HCT116 (cell line): Measurements from ENCODE around the gene CARD10. TPM values are rescaled to one million over a fixed set of nuclear protein-coding genes. Genes with fewer than 3 reads are reported as not detected.
A peak's percentile ranks its signal among the peaks of the same experiment; 100 is the strongest.

Experiments
- ATAC-seq: fragments of 200-7000 bp; cut with Tn5 transposase; 2 replicates; pipeline ENCODE4 v1.9.1; 2020; ENCODE audit warnings: mild to moderate bottlenecking, moderate library complexity
- BruUV-seq: library from RNA; stranded (reverse); fragments of 400-500 nt; replicated peaks from 2 replicates; lab custom pipeline; 2021; lab: Mats Ljungman, UMichigan
- CTCF ChIA-PET: fragments of 300-600 bp; sonication (Branson Sonifier 250); formaldehyde crosslinking; loops from one replicate; lab custom pipeline; 2021; ENCODE audit warnings: antibody characterized with exemption; lab: Charles Lee
- POLR2A ChIA-PET: fragments of 300-600, 350-600 bp; sonication (Branson Sonifier 250); formaldehyde crosslinking; loops from one replicate; lab custom pipeline; 2021; ENCODE audit warnings: antibody characterized with exemption; lab: Charles Lee
- RAD21 ChIA-PET, 2 experiments: fragments of 300-600 bp; sonication (Branson Sonifier 250); formaldehyde crosslinking; loops; one replicate each; lab custom pipeline; 2023; ENCODE audit warnings: low total read pairs in 2 of 2; ENCODE audit not compliant: uncharacterized antibody in 2 of 2, unreplicated experiment in 2 of 2, low non-redundant PET in 1 of 2; lab: Charles Lee
- DNase-seq: peaks from one replicate; pipeline ENCODE4 v3.0.0-alpha.2; 2010; ENCODE audit warnings: low read depth, low spot score
- H2AFZ ChIP-seq: fragments of 200-600 bp; shearing (Covaris generic), sonication (generic); 2 replicates; pipeline ENCODE4 v1.6.1; 2017; ENCODE audit warnings: low read depth, mixed run types, mixed read lengths, antibody characterized with exemption, low read length; ENCODE audit not compliant: poor library complexity, severe bottlenecking
- H3K27ac ChIP-seq: 2 replicates; pipeline ENCODE4 v1.5.1; 2012; ENCODE audit warnings: low read depth, low read length
- H3K27me3 ChIP-seq: fragments of 200-600 bp; sonication (generic); 2 replicates; pipeline ENCODE4 v1.6.1; 2016; ENCODE audit warnings: mixed run types, low read length, mixed read lengths; ENCODE audit not compliant: insufficient read depth
- H3K36me3 ChIP-seq, 2 experiments: fragments of 200-500 bp in 1 of 2; fragments of 200-600 bp in 1 of 2; sonication (Bioruptor generic) in 1 of 2; sonication (generic) in 1 of 2; 2 replicates each; pipeline versions ENCODE4 v1.5.1 to v1.6.1; 2014 to 2016; ENCODE audit warnings: low read length in 2 of 2, inconsistent platforms in 1 of 2, mixed read lengths in 1 of 2, mixed run types in 1 of 2; ENCODE audit not compliant: insufficient read depth in 2 of 2, control insufficient read depth in 1 of 2
- H3K4me1 ChIP-seq, 2 experiments: fragments of 200-600 bp in 1 of 2; sonication (generic) in 1 of 2; 2 replicates each; pipeline versions ENCODE4 v1.5.1 to v1.6.1; 2012 to 2017; ENCODE audit warnings: low read length in 2 of 2, inconsistent platforms in 1 of 2, mild to moderate bottlenecking in 1 of 2, mixed read lengths in 1 of 2, mixed run types in 1 of 2, moderate library complexity in 1 of 2; ENCODE audit not compliant: insufficient read depth in 2 of 2, control insufficient read depth in 1 of 2
- H3K4me2 ChIP-seq: fragments of 200-600 bp; sonication (generic); 2 replicates; pipeline ENCODE4 v1.6.1; 2017; ENCODE audit warnings: mixed run types, low read length, mixed read lengths
- H3K4me3 ChIP-seq, 2 experiments: fragments of 200-600 bp in 1 of 2; sonication (generic) in 1 of 2; replicated peaks in 1 of 2; 2 replicates each; pipeline ENCODE4 v1.5.1; 2011 to 2016; ENCODE audit warnings: low read length in 2 of 2, control low read depth in 1 of 2, low read depth in 1 of 2, mild to moderate bottlenecking in 1 of 2, mixed read lengths in 1 of 2, mixed run types in 1 of 2
- H3K79me2 ChIP-seq: fragments of 200-600 bp; sonication (generic); 2 replicates; pipeline ENCODE4 v1.6.1; 2017; ENCODE audit warnings: mild to moderate bottlenecking, mixed run types, low read length, moderate library complexity, mixed read lengths; ENCODE audit not compliant: insufficient read depth
- H3K9ac ChIP-seq: fragments of 200-600 bp; sonication (generic); 2 replicates; pipeline ENCODE4 v1.6.1; 2016; ENCODE audit warnings: low read length, mixed read lengths
- H3K9me2 ChIP-seq: fragments of 200-600 bp; sonication (generic), shearing (Covaris generic); 2 replicates; pipeline ENCODE4 v1.6.1; 2017; ENCODE audit warnings: mixed run types, mild to moderate bottlenecking, moderate library complexity; ENCODE audit not compliant: insufficient read depth
- H3K9me3 ChIP-seq, 2 experiments: fragments of 200-500 bp in 1 of 2; fragments of 200-600 bp in 1 of 2; sonication (Bioruptor generic) in 1 of 2; sonication (generic) in 1 of 2; 2 replicates each; pipeline ENCODE4 v1.6.1; 2014 to 2017; ENCODE audit warnings: low read length in 2 of 2, mixed read lengths in 2 of 2, inconsistent platforms in 1 of 2, low read depth in 1 of 2, mild to moderate bottlenecking in 1 of 2, mixed run types in 1 of 2, moderate library complexity in 1 of 2; ENCODE audit not compliant: control insufficient read depth in 1 of 2, insufficient read depth in 1 of 2
- H4K20me1 ChIP-seq: fragments of 200-600 bp; sonication (generic), shearing (Covaris generic); 2 replicates; pipeline ENCODE4 v1.6.1; 2017; ENCODE audit warnings: mixed run types, mild to moderate bottlenecking, moderate library complexity; ENCODE audit not compliant: insufficient read depth
- CBX3 ChIP-seq: IDR thresholded peaks from 2 replicates; pipeline ENCODE4 v1.6.1; 2012; ENCODE audit warnings: low read depth
- CEBPB ChIP-seq: IDR thresholded peaks from 2 replicates; pipeline ENCODE4 v1.6.1; 2012; ENCODE audit warnings: low read depth
- CTCF ChIP-seq, 3 experiments: fragments of 200-600 bp in 1 of 3; sonication (generic) in 1 of 3; IDR thresholded peaks in 2 of 3; conservative IDR thresholded peaks in 1 of 3; 2 replicates each; pipeline ENCODE4 v1.5.1; 2012 to 2017; ENCODE audit warnings: low read depth in 2 of 3, low read length in 2 of 3, antibody characterized with exemption in 1 of 3, borderline replicate concordance in 1 of 3, control low read depth in 1 of 3, mild to moderate bottlenecking in 1 of 3, mixed read lengths in 1 of 3, mixed run types in 1 of 3, moderate library complexity in 1 of 3; ENCODE audit not compliant: insufficient read depth in 1 of 3
- EGR1 ChIP-seq: IDR thresholded peaks from 2 replicates; pipeline ENCODE4 v1.6.1; 2012; ENCODE audit warnings: low read depth
- JUND ChIP-seq: IDR thresholded peaks from 2 replicates; pipeline ENCODE4 v1.6.1; 2012
- RAD21 ChIP-seq: IDR thresholded peaks from 2 replicates; pipeline ENCODE4 v1.6.1; 2012; ENCODE audit warnings: low read depth, mild to moderate bottlenecking
- REST ChIP-seq: IDR thresholded peaks from 2 replicates; pipeline ENCODE4 v1.6.1; 2012; ENCODE audit warnings: low read depth
- SIN3A ChIP-seq: IDR thresholded peaks from 2 replicates; pipeline ENCODE4 v1.6.1; 2012; ENCODE audit warnings: low read depth
- SP1 ChIP-seq: IDR thresholded peaks from 2 replicates; pipeline ENCODE4 v1.6.1; 2012; ENCODE audit warnings: low read depth
- SRF ChIP-seq: IDR thresholded peaks from 2 replicates; pipeline ENCODE4 v1.6.1; 2012; ENCODE audit warnings: low read depth
- ZBTB33 ChIP-seq: IDR thresholded peaks from 2 replicates; pipeline ENCODE4 v1.6.1; 2011; ENCODE audit warnings: mild to moderate bottlenecking, low read length, moderate library complexity; ENCODE audit not compliant: insufficient replicate concordance; ENCODE audit errors: extremely low read depth
- ZFX ChIP-seq: fragments of 450-650 bp; IDR thresholded peaks from 2 replicates; pipeline ENCODE4 v1.6.1; 2017
- intact Hi-C: fragments of 100-400 bp; cut with micrococcal nuclease; formaldehyde crosslinking; loops from 2 replicates; pipeline ENCODE4 v1.10.0; 2022
- total RNA-seq: library from RNA; stranded (reverse); gene quantifications from one replicate; pipeline ENCODE4 v1.2.1, GENCODE V29; 2021; ENCODE audit not compliant: unreplicated experiment

Gene CARD10
- total RNA-seq, 1 experiment from 2014 or later = 32.0 TPM

- Histone ChIP-seq H3K4me2 (peak overlapping the region; percentile 47), H3K4me3 (no peak overlapping the region), H3K9ac (no peak overlapping the region), H4K20me1 (no peaks in the 10 kb centered on the region), H3K27me3 (no peaks in the 10 kb centered on the region), H3K79me2 (no peaks in the 10 kb centered on the region), H3K4me1 (peaks cover 19 to 35% of the 10 kb centered on the region in 2 experiments), H3K9me2 (no peaks in the 10 kb centered on the region)
- POLR2A ChIA-PET = no interaction called here
- CTCF ChIA-PET = interaction anchor here (2.6 kb wide), 1 partner anchor 11 kb away, joined by 7 read pairs; no protein-coding TSS in a partner anchor
- intact Hi-C loops = no loop called here
- BruUV-seq = no TSS peak
- RAD21 ChIA-PET = no interaction called here
- no peak for DNase-seq
- no peak for TF ChIP-seq SIN3A
- no peak for TF ChIP-seq CEBPB
- no peak for TF ChIP-seq CTCF (IDR thresholded peaks at IDR 0.05 in 2 of 3, conservative IDR thresholded peaks at IDR 0.05 in 1 of 3; ENCODE audit: borderline replicate concordance in 1 of 3, insufficient read depth in 1 of 3, low read depth in 2 of 3, low read length in 2 of 3)
- no peak for TF ChIP-seq SP1
- TF ChIP-seq RAD21 = no peak
- no peak for TF ChIP-seq REST
- no peak for TF ChIP-seq CBX3
- TF ChIP-seq EGR1 = no peak
- TF ChIP-seq SRF = no peak
- no peak for TF ChIP-seq ZBTB33
- TF ChIP-seq JUND = no peak
- no peak for TF ChIP-seq ZFX
- TF ChIP-seq, all 23 proteins: peak for 0
- Histone ChIP-seq H2AFZ (no peak overlapping the region), H3K36me3 (no peaks in the 10 kb centered on the region), H3K9me3 (no peaks in the 10 kb centered on the region), H3K27ac (no peak overlapping the region)
- no peak for ATAC-seq
Measured at GRCh38 chr22:37483050-37483449, 36.2 kb downstream of the CARD10 start.
